OCI-LY3 (cell line): ENCODE results near the gene CCN6.

ENCODE experiments used
- H2AFZ ChIP-seq: fragments of 200-600, 300-600 bp; shearing (Covaris generic); 2 replicates; pipeline ENCODE4 v1.6.0; 2014; ENCODE audit warnings: antibody characterized with exemption, low read depth, low read length
- H3K27ac ChIP-seq: fragments of 200-600, 300-600 bp; sonication (generic); 2 replicates; pipeline ENCODE4 v1.5.1; 2014; ENCODE audit warnings: mild to moderate bottlenecking, low read length, moderate library complexity, mixed read lengths
- H3K27me3 ChIP-seq: fragments of 200-600, 300-600 bp; sonication (generic); 2 replicates; pipeline ENCODE4 v1.6.1; 2014; ENCODE audit warnings: low read depth, low read length, mixed read lengths
- H3K36me3 ChIP-seq: fragments of 200-600, 300-600 bp; sonication (generic); replicated peaks from 2 replicates; pipeline ENCODE3; 2014; ENCODE audit warnings: low read depth, low read length, mixed read lengths
- H3K4me1 ChIP-seq: fragments of 300-600, 200-600 bp; sonication (generic); 2 replicates; pipeline ENCODE4 v1.6.1; 2014; ENCODE audit warnings: low read length, mixed read lengths
- H3K4me2 ChIP-seq: fragments of 200-600, 300-600 bp; sonication (generic); 2 replicates; pipeline ENCODE4 v1.6.1; 2014; ENCODE audit warnings: low read length, mixed read lengths
- H3K4me3 ChIP-seq: fragments of 300-600, 200-600 bp; sonication (generic); 2 replicates; pipeline ENCODE4 v1.5.1; 2014; ENCODE audit warnings: antibody characterized with exemption, mild to moderate bottlenecking, low read length, moderate library complexity
- H3K79me2 ChIP-seq: fragments of 300-600, 200-600 bp; shearing (Covaris generic); 2 replicates; pipeline ENCODE4 v1.6.1; 2014; ENCODE audit warnings: mild to moderate bottlenecking, low read length, mixed read lengths
- H3K9ac ChIP-seq: fragments of 300-600, 200-600 bp; shearing (Covaris generic); 2 replicates; pipeline ENCODE4 v1.6.0; 2014; ENCODE audit warnings: mild to moderate bottlenecking, low read length, moderate library complexity
- H3K9me3 ChIP-seq: fragments of 200-600, 300-600 bp; shearing (Covaris generic); 2 replicates; pipeline ENCODE4 v1.6.1; 2014; ENCODE audit warnings: low read length, mixed read lengths; ENCODE audit not compliant: insufficient read depth
- H4K20me1 ChIP-seq: fragments of 200-600, 300-600 bp; sonication (generic); 2 replicates; pipeline ENCODE4 v1.6.1; 2016; ENCODE audit warnings: low read length, mixed read lengths; ENCODE audit not compliant: insufficient read depth
- CTCF ChIP-seq: fragments of 200-600, 300-600 bp; sonication (generic); IDR thresholded peaks from 2 replicates; pipeline ENCODE4 v1.5.1; 2014; ENCODE audit warnings: antibody characterized with exemption, low read length, low read depth
- EZH2phosphoT487 ChIP-seq: fragments of 200-600 bp; shearing (Covaris generic); IDR thresholded peaks from 2 replicates; pipeline ENCODE4 v1.6.1; 2018; ENCODE audit warnings: antibody characterized with exemption, mixed run types, low read depth

CCN6 gene

DNA sequence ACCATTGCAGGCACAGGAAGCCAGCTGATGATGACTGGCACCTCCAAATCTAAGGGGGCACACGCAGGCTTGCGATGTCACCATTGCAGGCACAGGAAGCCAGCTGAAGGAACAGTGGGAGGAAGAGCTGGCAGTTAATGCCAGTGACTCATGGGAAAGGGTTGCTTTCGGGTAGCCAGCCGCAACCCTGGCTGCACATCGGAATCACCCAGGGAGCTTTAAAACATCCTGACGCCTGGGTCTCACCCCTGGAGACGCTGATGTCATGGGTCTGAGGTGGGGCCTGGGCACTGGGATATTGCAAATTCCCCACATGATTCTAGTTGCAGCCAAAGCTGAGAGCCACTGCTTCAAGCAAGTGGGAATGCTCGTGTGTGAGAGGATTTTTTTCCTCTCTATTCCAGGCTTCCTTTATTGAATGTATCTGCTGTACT is 16.1 kb upstream of the CCN6 start:
- Histone ChIP-seq H3K36me3 (no peaks in the 10 kb centered on the region), H3K4me2 (no peak overlapping the region), H3K79me2 (no peaks in the 10 kb centered on the region), H3K27ac (no peak overlapping the region), H3K27me3 (no peaks in the 10 kb centered on the region), H2AFZ (no peak overlapping the region), H4K20me1 (no peaks in the 10 kb centered on the region), H3K4me3 (no peak overlapping the region), H3K4me1 (peaks cover 4% of the 10 kb centered on the region; the same call in 1 of the 2 replicates), H3K9me3 (no peaks in the 10 kb centered on the region), H3K9ac (no peak overlapping the region)
- TF ChIP-seq CTCF = no peak
- no peak for TF ChIP-seq EZH2phosphoT487

GRCh38 chr6:112038268-112038667 is 15.6 kb upstream of the CCN6 start:
- Histone ChIP-seq H3K9me3 (no peaks in the 10 kb centered on the region), H2AFZ (no peak overlapping the region), H3K9ac (no peak overlapping the region), H3K4me3 (no peak overlapping the region), H3K27me3 (no peaks in the 10 kb centered on the region), H3K79me2 (no peaks in the 10 kb centered on the region), H3K4me1 (peaks cover 5% of the 10 kb centered on the region; the same call in 1 of the 2 replicates), H3K36me3 (no peaks in the 10 kb centered on the region), H3K27ac (no peak overlapping the region), H3K4me2 (no peak overlapping the region), H4K20me1 (no peaks in the 10 kb centered on the region)
- TF ChIP-seq CTCF (no peak), EZH2phosphoT487 (no peak)

- TF ChIP-seq EZH2phosphoT487 (no peak), CTCF (no peak)
- Histone ChIP-seq H3K9me3 (no peaks in the 10 kb centered on the region), H3K4me3 (no peak overlapping the region), H3K27me3 (no peaks in the 10 kb centered on the region), H4K20me1 (no peaks in the 10 kb centered on the region), H3K4me1 (peaks cover 5% of the 10 kb centered on the region; the same call in 1 of the 2 replicates), H2AFZ (no peak overlapping the region), H3K36me3 (no peaks in the 10 kb centered on the region), H3K9ac (no peak overlapping the region), H3K79me2 (no peaks in the 10 kb centered on the region), H3K27ac (no peak overlapping the region), H3K4me2 (no peak overlapping the region)
Measured at GRCh38 chr6:112038756-112039430, 15.0 kb upstream of the CCN6 start.

DNA sequence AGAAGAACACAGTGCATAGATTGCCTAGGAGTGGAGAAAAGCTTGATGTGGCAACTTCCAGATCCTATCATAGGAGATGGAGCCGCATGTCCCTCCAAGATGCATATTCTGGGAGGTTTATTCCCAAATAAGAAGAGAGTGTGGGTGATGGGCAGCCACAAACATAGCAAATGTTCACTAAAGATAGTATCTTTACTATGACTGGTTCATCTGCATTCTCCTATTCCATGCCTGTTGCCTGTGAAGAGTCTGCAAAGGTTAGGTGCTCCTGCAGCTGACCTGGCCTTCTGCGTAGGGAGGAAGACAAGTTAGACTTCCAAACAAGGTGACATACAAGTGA is 14.5 kb upstream of the CCN6 start:
- Histone ChIP-seq H3K4me1 (peaks cover 5% of the 10 kb centered on the region; the same call in 1 of the 2 replicates), H3K9me3 (no peaks in the 10 kb centered on the region), H4K20me1 (no peaks in the 10 kb centered on the region), H3K36me3 (no peaks in the 10 kb centered on the region), H3K27ac (no peak overlapping the region), H3K79me2 (no peaks in the 10 kb centered on the region), H3K27me3 (no peaks in the 10 kb centered on the region), H2AFZ (no peak overlapping the region), H3K9ac (no peak overlapping the region), H3K4me2 (no peak overlapping the region), H3K4me3 (no peak overlapping the region)
- TF ChIP-seq EZH2phosphoT487 (no peak), CTCF (no peak)
